ENCODE results near the gene SGPL1.

GRCh38 chr10:70920519-70920918, 104.8 kb downstream of the SGPL1 start:
- no peak for TF ChIP-seq POLR2A (IDR thresholded peaks at IDR 0.05)
- no peak for TF ChIP-seq CTCF (IDR thresholded peaks at IDR 0.05)
